Measurements from ENCODE around the gene NCS1. TPM values are rescaled to one million over a fixed set of nuclear protein-coding genes. Genes with fewer than 3 reads are reported as not detected.

Gene NCS1
- total RNA-seq: 32.1 and 32.4 TPM in 2 replicates

DNA sequence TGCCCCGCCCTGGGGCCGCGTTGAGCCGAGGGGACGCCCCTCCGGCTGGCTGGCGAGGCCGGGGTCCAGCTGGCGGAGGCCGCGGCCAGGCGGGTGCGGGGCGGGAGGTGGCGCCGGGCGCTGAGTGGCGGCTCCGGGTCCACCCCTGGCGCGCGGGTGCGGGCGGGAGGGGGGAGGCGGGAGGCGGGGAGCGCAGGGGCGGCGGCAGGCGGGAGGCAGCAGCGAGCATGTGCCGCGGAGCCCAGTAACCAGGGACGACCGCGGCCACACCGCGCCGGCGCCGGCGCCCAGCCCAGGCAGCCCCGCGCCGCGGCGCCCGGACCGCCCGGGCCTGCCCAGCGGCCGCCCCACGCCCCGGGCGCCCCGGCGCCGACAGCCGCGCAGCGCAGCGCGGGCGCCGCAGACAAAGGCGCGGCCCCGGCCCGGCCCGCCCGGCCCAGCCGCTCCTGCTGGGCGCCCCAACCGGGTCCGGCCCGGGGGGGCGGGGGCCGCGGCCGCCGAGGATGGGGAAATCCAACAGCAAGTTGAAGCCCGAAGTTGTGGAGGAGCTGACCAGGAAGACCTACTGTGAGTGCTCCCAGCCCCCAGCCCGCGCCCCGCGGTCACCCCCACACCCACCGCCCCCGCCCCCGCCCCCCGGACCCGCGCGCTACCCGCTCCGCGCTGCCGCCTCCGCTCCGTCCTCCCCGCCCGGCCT is at the start of gene NCS1:
Gene NCS1 (plus strand): TSS at position 244 of the 697 bp plus-strand sequence. CDS start 260 bp downstream, at position 504.

DNA sequence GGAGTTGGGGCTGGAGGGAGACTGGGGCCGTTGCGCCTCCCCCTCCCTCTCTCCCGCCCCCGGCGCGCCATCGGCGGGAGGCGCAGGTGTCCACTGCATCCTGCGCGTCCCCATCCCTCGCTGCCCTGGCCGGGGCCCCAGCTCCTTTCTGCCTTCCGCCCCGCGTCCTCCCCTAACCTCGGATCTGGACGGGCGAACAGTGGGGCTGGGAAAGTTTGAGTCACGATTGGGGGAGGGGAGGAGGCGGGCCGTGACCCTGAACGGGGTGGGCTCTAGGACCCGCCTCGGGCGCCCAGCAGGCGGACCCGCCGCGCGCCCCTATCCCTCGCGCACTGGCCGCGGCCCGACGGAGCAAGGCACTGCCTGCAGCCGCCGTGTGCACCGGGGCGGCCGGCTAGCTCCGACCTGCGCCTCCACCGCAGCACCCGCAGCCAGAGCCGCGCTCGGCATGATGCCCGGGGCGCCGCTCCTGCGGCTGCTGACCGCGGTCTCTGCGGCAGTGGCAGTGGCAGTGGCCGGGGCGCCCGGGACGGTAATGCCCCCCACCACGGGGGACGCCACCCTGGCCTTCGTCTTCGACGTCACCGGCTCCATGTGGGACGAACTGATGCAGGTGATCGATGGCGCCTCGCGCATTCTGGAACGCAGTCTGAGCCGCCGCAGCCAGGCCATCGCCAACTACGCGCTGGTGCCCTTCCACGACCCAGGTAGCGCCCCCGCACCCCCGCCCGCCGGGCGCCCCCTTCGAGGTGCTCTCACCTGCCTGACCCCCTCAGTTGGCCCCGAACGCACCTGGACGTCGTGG is 93.4 kb downstream of the NCS1 start, which contains the start of gene HMCN2:
Gene HMCN2 (plus strand): TSS at position 330 of the 805 bp plus-strand sequence. CDS start 119 bp downstream, at position 449.

Other genes with a start within 250 kb of the NCS1 start
- 5.9 and 9.4 TPM in 2 replicates for gene FNBP1, start 129.2 kb upstream of the NCS1 start, total RNA-seq
- 17.1 and 17.5 TPM in 2 replicates for gene GPR107, start 118.5 kb upstream of the NCS1 start, total RNA-seq
- not detected in 2 replicates for gene HMCN2, start 93.4 kb downstream of the NCS1 start, total RNA-seq

All from bronchus fibroblast of lung (primary cell).